WI38 (cell line): ENCODE results near the gene METTL8.

Experiments
- H3K4me3 ChIP-seq: 2 replicates; pipeline ENCODE4 v1.5.1; 2011; ENCODE audit warnings: low read depth, mild to moderate bottlenecking, control low read depth, low read length
- TF ChIP-seq, protein P1 (sequence below): IDR thresholded peaks from 2 replicates; pipeline ENCODE4 v1.5.1; 2012; ENCODE audit warnings: low read depth, mild to moderate bottlenecking, control low read depth, low read length

METTL8 gene, protein sequence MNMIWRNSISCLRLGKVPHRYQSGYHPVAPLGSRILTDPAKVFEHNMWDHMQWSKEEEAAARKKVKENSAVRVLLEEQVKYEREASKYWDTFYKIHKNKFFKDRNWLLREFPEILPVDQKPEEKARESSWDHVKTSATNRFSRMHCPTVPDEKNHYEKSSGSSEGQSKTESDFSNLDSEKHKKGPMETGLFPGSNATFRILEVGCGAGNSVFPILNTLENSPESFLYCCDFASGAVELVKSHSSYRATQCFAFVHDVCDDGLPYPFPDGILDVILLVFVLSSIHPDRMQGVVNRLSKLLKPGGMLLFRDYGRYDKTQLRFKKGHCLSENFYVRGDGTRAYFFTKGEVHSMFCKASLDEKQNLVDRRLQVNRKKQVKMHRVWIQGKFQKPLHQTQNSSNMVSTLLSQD

DNA sequence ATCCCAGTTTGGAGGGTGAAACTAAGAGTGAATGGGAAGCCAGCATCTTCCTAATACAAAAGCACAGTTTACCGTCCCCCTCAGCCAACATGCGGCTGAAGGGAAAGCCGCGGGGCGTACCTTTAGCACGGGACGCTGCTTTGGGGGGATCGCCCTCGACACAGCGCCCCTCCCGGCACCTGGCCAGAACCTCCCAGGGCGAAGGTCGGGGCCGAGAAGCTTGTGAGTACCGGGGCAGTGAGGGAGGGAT, at the start of gene METTL8:
METTL8 (minus strand) TSS at position 228 of the 250 bp plus-strand sequence. CDS start 41,805 bp downstream, outside the sequence.
- TF ChIP-seq, protein P1, sequence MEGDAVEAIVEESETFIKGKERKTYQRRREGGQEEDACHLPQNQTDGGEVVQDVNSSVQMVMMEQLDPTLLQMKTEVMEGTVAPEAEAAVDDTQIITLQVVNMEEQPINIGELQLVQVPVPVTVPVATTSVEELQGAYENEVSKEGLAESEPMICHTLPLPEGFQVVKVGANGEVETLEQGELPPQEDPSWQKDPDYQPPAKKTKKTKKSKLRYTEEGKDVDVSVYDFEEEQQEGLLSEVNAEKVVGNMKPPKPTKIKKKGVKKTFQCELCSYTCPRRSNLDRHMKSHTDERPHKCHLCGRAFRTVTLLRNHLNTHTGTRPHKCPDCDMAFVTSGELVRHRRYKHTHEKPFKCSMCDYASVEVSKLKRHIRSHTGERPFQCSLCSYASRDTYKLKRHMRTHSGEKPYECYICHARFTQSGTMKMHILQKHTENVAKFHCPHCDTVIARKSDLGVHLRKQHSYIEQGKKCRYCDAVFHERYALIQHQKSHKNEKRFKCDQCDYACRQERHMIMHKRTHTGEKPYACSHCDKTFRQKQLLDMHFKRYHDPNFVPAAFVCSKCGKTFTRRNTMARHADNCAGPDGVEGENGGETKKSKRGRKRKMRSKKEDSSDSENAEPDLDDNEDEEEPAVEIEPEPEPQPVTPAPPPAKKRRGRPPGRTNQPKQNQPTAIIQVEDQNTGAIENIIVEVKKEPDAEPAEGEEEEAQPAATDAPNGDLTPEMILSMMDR: peak; percentile 16; the same call in 1 of the 2 replicates
- peak within 1 kb of the TSS; percentile 71 for H3K4me3 ChIP-seq

DNA sequence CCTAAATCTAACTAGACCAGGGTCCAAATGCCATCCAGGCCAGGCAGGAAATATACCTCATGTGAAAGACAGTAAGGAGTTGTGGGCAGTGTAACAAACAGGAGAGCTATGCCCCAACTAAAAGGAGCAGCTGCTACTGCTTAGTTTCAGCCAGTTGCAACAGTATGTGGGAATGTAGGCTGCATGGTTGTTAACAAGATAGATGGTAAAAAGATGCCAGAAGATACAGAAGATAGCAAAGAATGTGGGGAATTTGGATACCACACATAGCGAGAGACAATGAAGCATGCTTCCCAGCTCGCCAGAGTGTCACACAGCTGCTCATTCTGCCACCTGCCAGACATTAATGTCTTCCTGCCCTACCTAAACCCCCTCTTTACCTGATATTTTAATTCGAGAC, 49.1 kb upstream of the METTL8 start:
- H3K4me3 ChIP-seq: no peak overlapping the region
- TF ChIP-seq, protein P1: no peak

DNA sequence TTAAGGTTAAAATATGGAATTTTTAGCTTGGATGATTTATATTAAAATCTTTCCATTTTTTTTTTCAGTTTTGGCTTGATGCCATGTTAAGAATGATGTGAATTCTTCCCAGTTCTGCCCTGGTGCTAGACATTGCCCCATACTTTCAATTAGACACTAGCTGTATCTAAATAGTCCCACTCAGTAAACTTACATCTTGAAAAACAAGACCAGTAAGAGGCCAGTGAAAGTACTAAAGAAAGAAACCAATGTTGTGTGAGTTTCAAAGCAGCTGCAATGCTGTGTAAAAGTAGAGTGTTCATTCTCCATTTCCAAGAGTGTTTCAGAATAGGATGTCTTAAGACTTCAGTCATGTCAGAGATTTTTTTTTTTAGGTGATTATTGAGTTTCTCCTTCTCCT, 48.5 kb upstream of the METTL8 start:
- no peak overlapping the region for H3K4me3 ChIP-seq

DNA sequence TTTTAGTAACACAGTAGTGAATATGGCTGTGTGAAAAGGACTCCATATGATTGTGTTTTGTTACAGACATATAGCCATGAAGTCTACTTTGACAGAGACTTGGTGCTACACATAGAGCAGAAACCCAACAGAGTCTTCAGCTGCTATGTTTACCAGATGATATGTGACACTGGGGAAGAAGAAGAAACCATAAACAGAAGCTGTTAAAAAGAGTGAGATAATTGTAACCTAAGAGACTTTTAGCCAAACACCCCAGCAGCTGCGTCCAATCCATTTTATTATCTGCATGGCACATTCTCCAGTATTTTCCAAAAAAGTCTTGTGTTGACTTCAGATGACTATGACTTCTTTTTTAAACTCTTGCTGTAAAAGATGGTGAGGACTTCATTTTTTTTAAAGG, 47.1 kb upstream of the METTL8 start:
- no peak overlapping the region for H3K4me3 ChIP-seq
- TF ChIP-seq, protein P1: no peak

More for the DNA sequence above, 48.5 kb upstream of the METTL8 start:
- TF ChIP-seq, protein P1: no peak

DNA sequence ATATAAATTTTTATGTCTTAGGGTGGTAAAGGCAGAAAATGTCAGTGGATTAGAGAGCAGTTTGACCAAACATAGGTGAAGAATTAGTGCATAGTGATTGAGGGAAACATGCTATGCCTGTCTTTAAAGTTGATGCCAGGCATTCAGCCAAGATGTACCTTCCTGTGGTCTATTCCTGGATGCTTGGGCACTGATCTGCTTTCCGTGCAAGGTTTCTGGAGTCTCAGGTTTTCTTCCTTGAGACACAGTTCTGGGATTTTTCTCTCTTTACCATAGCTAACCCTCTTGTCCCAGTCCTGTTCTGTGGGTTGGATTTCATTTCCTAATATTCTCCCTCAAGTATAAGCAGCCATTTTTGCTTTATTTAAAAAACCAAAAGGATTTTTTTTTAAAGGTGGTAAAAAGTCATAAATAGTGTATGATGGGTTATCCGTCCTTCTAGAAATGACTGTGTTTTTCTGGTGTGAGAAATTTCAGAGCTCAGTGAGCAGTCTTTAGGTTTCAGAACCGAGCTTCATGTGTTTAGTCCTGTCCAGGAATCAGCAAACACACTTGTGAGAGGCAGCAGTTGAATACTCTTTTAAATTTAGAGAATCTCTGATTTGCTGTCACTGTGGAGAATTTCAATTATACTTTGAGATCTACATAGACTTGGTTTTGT, 45.5 kb upstream of the METTL8 start:
- no peak overlapping the region for H3K4me3 ChIP-seq
- TF ChIP-seq, protein P1: no peak

DNA sequence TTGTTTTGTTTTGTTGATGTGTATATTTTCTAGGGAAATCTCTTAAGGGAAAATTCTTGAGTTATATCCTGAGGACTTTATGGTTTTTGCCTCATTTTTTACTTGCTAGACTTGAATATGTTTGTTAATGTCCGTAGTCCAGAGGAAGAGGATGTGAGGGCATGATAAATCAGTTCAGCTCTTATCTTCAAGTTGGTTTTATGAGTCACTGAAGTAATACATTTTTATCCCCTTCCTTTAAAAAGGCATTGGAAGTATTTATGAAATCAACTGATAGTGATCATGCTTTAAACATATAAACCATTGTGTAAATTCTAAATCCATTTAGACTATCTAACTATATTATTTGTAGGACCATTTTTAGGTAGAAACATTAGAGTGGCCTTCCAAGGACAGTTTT, 44.6 kb upstream of the METTL8 start:
- no peak overlapping the region for H3K4me3 ChIP-seq
- TF ChIP-seq, protein P1: no peak

DNA sequence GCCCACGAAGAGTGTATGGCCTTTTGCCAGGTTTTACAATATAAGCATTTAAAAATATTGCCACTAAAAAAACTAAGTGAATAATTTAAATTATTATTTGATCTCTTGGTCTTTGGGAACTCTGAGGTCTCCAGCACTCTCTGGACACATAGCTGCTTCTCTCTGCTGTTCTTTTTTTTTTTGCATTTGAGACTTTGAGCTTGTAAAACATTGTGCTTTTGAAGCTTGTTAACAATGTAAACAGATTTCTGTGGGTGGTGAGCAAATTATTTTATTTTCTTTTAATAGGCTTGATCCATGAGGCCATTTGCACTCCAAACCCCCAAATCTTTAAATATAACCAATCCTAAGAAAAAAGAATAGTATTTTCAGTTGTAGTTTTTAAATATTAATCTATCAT, 42.2 kb upstream of the METTL8 start:
- TF ChIP-seq, protein P1: no peak

More for the DNA sequence above, 42.2 kb upstream of the METTL8 start:
- no peak overlapping the region for H3K4me3 ChIP-seq
